HUES48 (cell line): Measurements from ENCODE around the gene PAK6.

ENCODE experiments used
- H3K27ac ChIP-seq: one replicate; pipeline ENCODE4 v1.7.0; 2013; ENCODE audit warnings: low read depth, low read length, inconsistent platforms
- H3K27me3 ChIP-seq: 2 replicates; pipeline ENCODE4 v1.6.1; 2013; ENCODE audit warnings: mild to moderate bottlenecking, low read length; ENCODE audit not compliant: control insufficient read depth, insufficient read depth
- H3K36me3 ChIP-seq: 2 replicates; pipeline ENCODE4 v1.6.1; 2013; ENCODE audit warnings: low read length; ENCODE audit not compliant: control insufficient read depth, insufficient read depth
- H3K4me1 ChIP-seq: 2 replicates; pipeline ENCODE4 v1.6.1; 2013; ENCODE audit warnings: mild to moderate bottlenecking, low read length; ENCODE audit not compliant: control insufficient read depth, insufficient read depth
- H3K4me3 ChIP-seq: 2 replicates; pipeline ENCODE4 v1.5.1; 2013; ENCODE audit warnings: mild to moderate bottlenecking, low read depth, low read length
- H3K9ac ChIP-seq: 2 replicates; pipeline ENCODE4 v1.6.1; 2013; ENCODE audit warnings: mild to moderate bottlenecking, low read depth, low read length, moderate library complexity
- H3K9me3 ChIP-seq: 2 replicates; pipeline ENCODE4 v1.6.1; 2013; ENCODE audit warnings: low read length; ENCODE audit not compliant: control insufficient read depth, insufficient read depth

PAK6 gene

DNA sequence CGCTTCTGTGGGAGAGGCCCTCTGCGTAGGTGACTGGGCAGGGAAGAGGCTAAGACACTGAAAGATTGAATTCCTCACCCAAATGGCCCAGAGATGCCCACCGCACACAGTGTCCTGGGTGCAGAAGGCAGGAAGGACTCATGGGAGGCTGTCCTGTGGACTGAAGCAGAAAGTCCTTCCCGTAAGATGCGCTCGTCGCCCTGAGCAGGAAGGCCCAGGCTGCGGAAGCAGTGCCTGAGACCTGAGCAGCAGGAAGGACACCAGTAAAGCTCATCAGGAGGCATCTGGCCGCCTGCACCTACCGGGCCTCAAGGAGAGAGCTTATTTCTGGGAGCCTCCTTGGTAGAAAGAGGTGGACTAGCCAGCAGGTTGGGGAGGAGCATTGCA lies 3.3 kb downstream of the PAK6 start:
- H3K9ac ChIP-seq, result no peak overlapping the region
- H3K9me3 ChIP-seq, result no peaks in the 10 kb centered on the region
- no peak overlapping the region for H3K4me3 ChIP-seq
- H3K36me3 ChIP-seq, result no peaks in the 10 kb centered on the region
- peaks cover 23% of the 10 kb centered on the region for H3K4me1 ChIP-seq
- no peak overlapping the region for H3K27ac ChIP-seq
- peaks cover 5% of the 10 kb centered on the region for H3K27me3 ChIP-seq

DNA sequence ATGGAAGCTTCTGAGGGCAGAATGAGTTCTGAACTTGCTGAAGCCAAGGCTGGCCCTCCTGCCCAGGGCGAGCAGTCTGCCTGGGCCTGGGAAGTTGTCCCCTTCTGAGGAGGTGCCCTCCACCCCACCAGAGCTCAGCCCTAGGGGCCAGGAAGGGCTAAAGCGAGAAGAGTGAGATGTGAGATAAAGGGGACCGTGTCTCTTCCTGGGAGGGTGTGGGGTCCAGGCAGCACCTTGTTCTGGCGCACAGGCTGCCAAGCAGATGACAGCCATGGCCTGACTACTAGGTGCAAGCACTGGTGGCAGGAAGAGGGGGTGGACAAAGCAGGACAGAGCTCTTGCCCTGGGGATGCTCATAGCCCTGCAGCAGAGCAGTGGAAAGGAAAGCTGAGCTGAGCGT lies 3.7 kb downstream of the PAK6 start:
- no peak overlapping the region for H3K9ac ChIP-seq
- no peaks in the 10 kb centered on the region for H3K9me3 ChIP-seq
- no peak overlapping the region for H3K27ac ChIP-seq
- peaks cover 23% of the 10 kb centered on the region for H3K4me1 ChIP-seq
- no peak overlapping the region for H3K4me3 ChIP-seq
- H3K27me3 ChIP-seq, result peaks cover 5% of the 10 kb centered on the region
- H3K36me3 ChIP-seq, result no peaks in the 10 kb centered on the region

DNA sequence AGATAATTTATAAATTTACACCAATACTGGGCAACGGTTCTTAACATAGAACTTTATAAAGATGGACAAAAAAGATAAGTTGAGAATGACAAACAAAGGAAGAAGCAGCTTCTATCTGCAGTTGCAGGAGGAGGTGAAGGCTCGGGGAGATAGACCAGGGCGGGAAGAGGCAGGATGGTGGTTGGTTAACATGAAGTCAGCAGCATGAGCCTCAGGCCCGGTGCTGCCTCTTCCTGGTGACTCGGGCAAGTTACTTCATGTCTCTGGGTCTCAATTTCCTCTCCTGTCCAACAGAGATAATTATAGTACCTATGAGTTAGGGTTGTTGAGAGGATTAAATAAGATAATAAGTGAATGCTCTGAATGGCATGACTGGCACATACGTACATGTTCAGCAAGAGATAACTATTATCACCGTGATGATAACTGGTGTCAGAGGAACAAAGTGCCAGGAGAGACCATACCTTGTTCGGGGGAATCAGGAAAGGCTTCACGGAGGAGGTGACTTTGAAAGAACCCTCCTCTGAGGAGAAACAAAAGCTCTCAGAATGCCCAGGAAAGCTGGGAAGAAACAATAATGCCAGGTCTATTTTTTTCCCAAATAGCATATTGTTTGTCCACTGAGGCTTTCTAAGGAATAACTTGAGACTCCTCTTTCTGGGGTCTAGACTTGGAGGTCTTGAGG lies 4.4 kb downstream of the PAK6 start:
- H3K4me1 ChIP-seq, result peaks cover 21% of the 10 kb centered on the region
- H3K36me3 ChIP-seq, result no peaks in the 10 kb centered on the region
- H3K4me3 ChIP-seq, result no peak overlapping the region
- H3K27me3 ChIP-seq, result no peaks in the 10 kb centered on the region
- no peaks in the 10 kb centered on the region for H3K9me3 ChIP-seq
- H3K27ac ChIP-seq, result no peak overlapping the region
- no peak overlapping the region for H3K9ac ChIP-seq

DNA sequence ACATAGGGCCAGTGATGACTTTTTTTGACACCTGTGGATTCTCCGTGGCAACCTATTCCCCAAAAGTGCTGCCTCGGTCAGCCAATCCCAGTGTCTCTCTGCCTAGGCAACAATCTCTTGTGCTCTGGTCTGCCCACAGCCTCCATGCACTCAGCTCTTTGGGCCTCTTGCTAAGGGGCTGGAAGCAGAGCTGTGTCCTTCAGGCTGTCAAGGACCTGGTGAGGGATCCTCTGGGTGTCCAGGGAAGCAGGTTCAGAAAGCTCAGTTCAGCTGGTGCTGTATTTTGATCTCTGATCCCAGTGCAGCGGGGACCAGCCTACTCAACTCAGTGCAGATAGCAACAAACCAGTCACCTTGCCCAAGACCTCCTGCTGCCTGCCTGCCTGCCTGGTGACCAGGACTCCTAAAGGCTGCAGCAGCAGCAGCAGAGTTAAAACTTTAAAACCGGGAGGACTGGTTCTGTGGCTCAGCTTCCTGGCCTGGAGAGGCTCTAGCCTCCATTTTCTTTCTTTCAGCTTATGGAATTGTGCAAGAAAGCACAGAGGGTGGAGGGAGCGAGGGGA lies 6.2 kb downstream of the PAK6 start:
- H3K27me3 ChIP-seq, result no peaks in the 10 kb centered on the region
- peaks cover 6% of the 10 kb centered on the region for H3K4me1 ChIP-seq
- no peak overlapping the region for H3K9ac ChIP-seq
- no peaks in the 10 kb centered on the region for H3K9me3 ChIP-seq
- H3K4me3 ChIP-seq, result no peak overlapping the region
- no peak overlapping the region for H3K27ac ChIP-seq
- no peaks in the 10 kb centered on the region for H3K36me3 ChIP-seq

DNA sequence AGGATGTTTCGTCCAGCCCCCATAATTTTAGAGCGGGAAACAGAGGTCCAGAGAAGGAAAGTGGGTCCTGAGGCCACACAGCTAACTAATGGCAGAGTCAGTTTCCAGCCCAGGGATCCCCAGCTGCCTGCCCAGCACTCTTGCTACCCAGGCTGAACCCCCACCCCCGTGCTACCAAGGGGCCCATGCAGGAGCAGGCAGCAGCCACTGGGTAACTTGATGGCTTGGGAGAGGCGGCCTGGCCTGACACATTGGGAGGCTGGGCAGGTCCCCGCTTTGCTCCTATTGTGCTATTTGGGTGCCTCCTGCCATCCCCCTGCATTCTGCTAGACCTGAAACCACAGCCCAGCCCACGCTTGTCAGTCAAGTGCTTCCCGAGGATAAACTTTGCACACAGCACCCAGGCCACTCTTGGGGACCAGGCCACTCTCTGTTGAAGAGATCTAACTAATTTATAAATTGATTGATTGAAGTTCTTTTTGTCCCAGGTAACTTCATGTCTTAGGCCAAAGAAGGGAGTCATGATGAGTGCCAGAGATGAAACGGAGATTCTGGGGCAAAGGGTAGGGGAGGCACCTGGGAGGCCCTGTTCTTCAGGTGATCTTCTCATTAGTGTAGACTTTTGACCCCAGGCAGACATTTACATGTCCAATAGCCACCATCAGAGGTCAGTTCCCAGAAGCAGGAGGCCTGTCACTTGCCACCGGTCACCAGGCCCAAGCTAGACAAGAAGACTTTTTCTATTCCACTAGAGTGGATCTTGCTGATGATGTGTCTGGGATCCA lies 7.0 kb downstream of the PAK6 start:
- Histone ChIP-seq H3K27me3 (no peaks in the 10 kb centered on the region), H3K27ac (no peak overlapping the region), H3K36me3 (no peaks in the 10 kb centered on the region), H3K9me3 (no peaks in the 10 kb centered on the region), H3K4me1 (peaks cover 5% of the 10 kb centered on the region; the same call in 1 of the 2 replicates), H3K9ac (no peak overlapping the region), H3K4me3 (no peak overlapping the region)

DNA sequence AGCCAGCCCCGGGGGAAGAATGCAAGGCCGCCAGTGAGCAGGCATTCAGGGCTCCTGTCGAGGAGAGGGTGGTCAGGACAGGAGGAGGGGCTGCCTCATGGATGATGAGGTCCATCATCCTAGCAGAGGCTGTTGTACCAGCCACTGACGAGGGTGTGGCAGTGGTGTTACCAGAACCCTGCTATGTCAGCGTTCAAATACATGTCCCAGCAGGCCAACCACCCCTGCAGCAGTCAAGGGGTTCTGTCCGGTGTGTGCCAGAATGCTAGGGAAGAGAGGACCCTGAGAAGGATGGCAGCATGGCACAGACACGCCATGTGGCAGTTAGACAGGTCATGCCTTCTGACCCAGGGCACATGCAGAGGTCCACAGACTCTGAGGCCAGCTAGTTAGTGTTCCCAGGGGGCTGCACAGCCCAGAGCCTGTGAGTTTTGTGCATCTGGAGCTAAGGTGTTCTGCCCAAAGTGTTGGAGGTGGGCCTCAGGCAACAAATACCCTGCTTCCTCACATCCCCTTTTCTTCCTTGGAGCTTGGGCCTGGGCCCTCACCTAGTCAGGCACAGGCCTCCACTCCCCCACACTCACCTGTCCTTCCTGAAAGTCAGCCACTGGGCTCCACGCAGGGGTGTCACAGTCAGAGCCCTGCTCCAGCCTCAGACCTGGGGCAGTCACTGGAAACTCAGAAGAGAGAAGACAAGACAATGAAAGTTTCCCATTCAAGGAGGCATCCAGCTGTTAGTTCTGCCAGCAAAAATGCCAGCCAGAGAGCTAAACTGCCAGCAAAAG lies 7.8 kb downstream of the PAK6 start:
- Histone ChIP-seq H3K9ac (no peak overlapping the region), H3K27ac (no peak overlapping the region), H3K27me3 (peaks cover 8% of the 10 kb centered on the region), H3K9me3 (no peaks in the 10 kb centered on the region), H3K4me1 (peaks cover 5% of the 10 kb centered on the region; the same call in 1 of the 2 replicates), H3K36me3 (no peaks in the 10 kb centered on the region), H3K4me3 (no peak overlapping the region)

DNA sequence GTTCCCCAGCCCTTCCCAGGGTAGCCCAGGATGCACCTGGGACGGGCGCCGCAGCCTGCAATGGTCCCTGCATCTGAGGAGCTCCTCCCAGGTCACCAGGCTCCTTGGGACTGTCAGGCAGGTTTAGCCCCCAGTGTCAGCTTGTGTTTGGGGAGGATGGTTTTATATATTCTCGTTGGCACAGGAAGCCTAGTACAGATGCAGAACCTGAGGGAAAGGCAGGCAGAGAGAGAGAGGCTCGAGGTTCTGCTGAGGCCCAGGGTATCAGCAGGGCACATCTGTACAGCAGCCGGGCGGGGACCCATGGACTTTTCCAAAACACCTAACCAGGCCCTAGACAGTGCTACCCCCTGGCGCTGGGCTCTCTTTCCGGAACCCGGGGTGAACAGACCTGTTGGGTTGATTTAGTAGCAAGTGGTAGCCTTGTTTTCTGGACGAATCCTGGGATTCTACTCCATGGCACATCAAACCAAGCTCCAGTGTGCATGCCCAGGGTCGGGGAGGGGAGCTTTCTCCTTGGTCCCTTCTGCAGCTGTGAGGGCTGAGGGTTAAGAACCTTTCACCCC lies 8.6 kb downstream of the PAK6 start:
- Histone ChIP-seq H3K36me3 (no peaks in the 10 kb centered on the region), H3K4me3 (no peak overlapping the region), H3K27me3 (peaks cover 16% of the 10 kb centered on the region), H3K9me3 (no peaks in the 10 kb centered on the region), H3K4me1 (peaks cover 5% of the 10 kb centered on the region; the same call in 1 of the 2 replicates), H3K9ac (no peak overlapping the region), H3K27ac (no peak overlapping the region)

DNA sequence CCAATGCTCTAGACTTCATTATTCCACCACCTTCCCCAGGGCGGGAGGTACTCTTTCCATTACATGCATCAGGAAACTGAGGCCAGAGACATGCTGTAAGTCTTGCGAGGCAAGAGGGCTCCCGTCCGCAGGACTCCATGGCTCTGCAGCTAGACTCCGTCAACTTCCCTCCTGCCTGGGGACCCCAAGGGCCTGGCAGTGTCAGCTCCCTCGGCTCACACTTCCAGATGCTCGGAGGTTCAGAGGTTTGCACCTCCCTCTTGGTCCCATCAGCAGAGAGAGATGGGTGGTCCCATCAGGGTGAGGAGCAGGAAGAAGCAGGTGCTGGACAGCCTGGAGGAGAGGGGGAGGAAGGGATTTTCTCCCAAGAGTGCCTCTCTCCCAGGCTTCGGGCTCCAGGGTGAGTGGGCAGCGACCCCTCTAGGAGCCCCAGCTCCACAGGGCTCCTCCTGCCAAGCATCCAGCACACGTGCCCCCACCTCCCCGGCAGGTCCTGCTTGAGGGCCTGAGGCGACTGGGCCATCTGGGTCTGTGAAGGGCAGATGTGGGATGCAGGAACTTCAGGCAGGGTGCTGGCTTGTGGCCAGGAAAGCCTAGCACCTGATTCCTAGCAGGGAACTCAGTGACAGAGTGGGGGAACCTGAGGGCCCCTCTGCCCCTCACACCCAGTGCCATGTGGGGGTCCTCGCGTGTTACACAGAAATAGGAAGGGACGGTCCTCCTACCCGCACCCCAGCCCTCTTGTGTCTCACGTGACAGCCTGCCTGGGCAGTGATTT lies 9.3 kb downstream of the PAK6 start:
- no peaks in the 10 kb centered on the region for H3K36me3 ChIP-seq
- no peaks in the 10 kb centered on the region for H3K9me3 ChIP-seq
- H3K27ac ChIP-seq, result no peak overlapping the region
- H3K4me3 ChIP-seq, result no peak overlapping the region
- H3K4me1 ChIP-seq, result peaks cover 8% of the 10 kb centered on the region; the same call in 1 of the 2 replicates
- H3K27me3 ChIP-seq, result peaks cover 23% of the 10 kb centered on the region
- H3K9ac ChIP-seq, result no peak overlapping the region

DNA sequence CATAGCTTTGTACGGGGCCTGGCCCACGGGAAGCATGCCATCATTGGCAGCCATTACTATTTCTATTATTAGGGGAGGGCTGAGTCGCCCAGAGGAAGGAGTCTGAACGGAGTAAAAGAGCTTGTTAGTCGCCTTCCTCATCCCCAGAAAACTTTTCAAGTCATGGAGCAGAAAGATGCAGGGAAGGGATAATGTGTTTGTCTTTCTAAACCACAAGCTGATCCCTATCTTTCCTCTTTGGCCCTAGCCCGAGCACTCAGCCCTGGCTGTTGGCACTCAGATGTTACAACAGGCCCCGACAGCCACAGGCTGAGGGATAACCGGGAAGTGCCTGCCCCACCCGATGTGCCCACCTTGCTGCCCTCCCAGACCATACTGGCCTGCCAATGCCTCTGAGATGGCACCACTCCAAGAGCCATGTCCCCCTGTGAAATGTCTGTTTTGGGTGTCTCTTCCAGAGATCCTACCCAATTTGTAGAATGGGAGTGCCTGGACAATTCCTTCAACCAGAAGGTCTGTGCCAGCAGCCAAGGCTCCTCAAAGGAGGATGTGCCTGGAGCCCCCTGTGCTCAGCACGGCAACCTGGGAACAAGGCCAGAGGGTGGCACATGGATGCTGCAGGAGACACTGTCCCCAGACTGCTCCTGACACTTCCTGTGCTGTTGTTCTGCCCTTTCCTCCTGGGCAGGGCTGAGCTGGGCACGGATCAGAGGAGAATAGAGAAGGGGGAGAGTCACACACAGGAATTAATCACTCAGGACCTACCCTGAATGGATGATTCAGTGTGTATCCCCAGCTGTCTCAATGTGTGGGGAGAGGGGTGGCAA lies 10.8 kb downstream of the PAK6 start:
- H3K9ac ChIP-seq, result no peak overlapping the region
- H3K36me3 ChIP-seq, result no peaks in the 10 kb centered on the region
- H3K4me3 ChIP-seq, result no peak overlapping the region
- H3K4me1 ChIP-seq, result peaks cover 10% of the 10 kb centered on the region; the same call in 1 of the 2 replicates
- no peak overlapping the region for H3K27ac ChIP-seq
- no peaks in the 10 kb centered on the region for H3K9me3 ChIP-seq
- peaks cover 36% of the 10 kb centered on the region for H3K27me3 ChIP-seq
